Heart right ventricle (tissue), 16 donors: ENCODE measurements around the gene DUSP16. TPM values are rescaled to one million over a fixed set of nuclear protein-coding genes. Genes with fewer than 3 reads are reported as not detected.

Experiments
- ATAC-seq, 8 donors: fragments of 200-7000 bp; cut with Tn5 transposase; one replicate each; pipeline ENCODE4 v1.9.1; 2020; ENCODE audit warnings: mild to moderate bottlenecking in 8 of 8, moderate library complexity in 8 of 8, moderate number of reproducible peaks in 1 of 8
- DNase-seq, 2 donors: peaks; one replicate each; pipeline ENCODE4 v3.0.0-alpha.2; 2020
- H3K27ac ChIP-seq, 10 donors: fragments of 200-600 bp; sonication (generic) in 2 of 10; one replicate each; pipeline versions ENCODE4 v1.5.0 to v1.8.0; 2020 to 2022; ENCODE audit warnings: mild to moderate bottlenecking in 3 of 10
- H3K27me3 ChIP-seq, 7 donors: fragments of 200-600 bp; one replicate each; pipeline ENCODE4 v1.8.0; 2021 to 2022; ENCODE audit warnings: mild to moderate bottlenecking in 2 of 7
- H3K36me3 ChIP-seq, 9 donors: fragments of 200-600 bp; sonication (generic) in 1 of 9; one replicate each; pipeline versions ENCODE4 v1.5.0 to v1.8.0; 2020 to 2022; ENCODE audit warnings: mild to moderate bottlenecking in 2 of 9
- H3K4me1 ChIP-seq, 9 donors: fragments of 200-600 bp; sonication (generic) in 1 of 9; one replicate each; pipeline versions ENCODE4 v1.5.0 to v1.8.0; 2020 to 2022; ENCODE audit warnings: mild to moderate bottlenecking in 4 of 9
- H3K4me3 ChIP-seq, 10 donors: fragments of 200-600 bp; sonication (generic) in 2 of 10; one replicate each; pipeline versions ENCODE4 v1.5.0 to v1.8.0; 2020 to 2022; ENCODE audit warnings: mild to moderate bottlenecking in 7 of 10, moderate library complexity in 2 of 10
- H3K9me3 ChIP-seq, 11 donors: fragments of 200-600 bp in 10 of 11; sonication (generic) in 2 of 11; one replicate each; pipeline versions ENCODE4 v1.5.0 to v1.8.0; 2013 to 2022; ENCODE audit warnings: mild to moderate bottlenecking in 2 of 11, control low read depth in 1 of 11, moderate library complexity in 1 of 11
- WGBS, 2 donors: extraction: QIAGEN DNeasy Blood & Tissue Kit; methylation state at CpG; one replicate each; pipeline ENCODE4 v1.1.7; 2013; ENCODE audit warnings: inconsistent platforms in 1 of 2; 5-methylcytosine and 5-hydroxymethylcytosine counted together
- intact Hi-C, 10 donors: fragments of 100-400 bp; cut with DNase I; formaldehyde crosslinking; loops; one replicate each; pipeline versions ENCODE4 v1.11.1 to v1.14.2; 2022
- polyA plus RNA-seq, 2 donors: library from polyadenylated mRNA; stranded (reverse); fragments of 200-250 nt; gene quantifications; one replicate each; pipeline ENCODE4 v1.2.3, GENCODE V29; 2013
- total RNA-seq, 10 donors: library from RNA; stranded (reverse); fragmentation: NEBNext Ultra II Directional in 3 of 10; extraction: Animal tissue kit (Norgen Biotek cat#: 25700) in 3 of 10; gene quantifications; one replicate each; pipeline versions ENCODE4 v1.2.1 to v1.2.4, GENCODE V29; 2021 to 2023
- TF ChIP-seq, protein P1 (sequence below), 9 donors: fragments of 200-600 bp; sonication (generic) in 2 of 9; IDR thresholded peaks; one replicate each; pipeline versions ENCODE4 v1.5.0 to v1.8.0; 2021 to 2022; ENCODE audit warnings: antibody characterized with exemption in 9 of 9, mild to moderate bottlenecking in 5 of 9, moderate library complexity in 1 of 9
- donor health status: Arrhythmogenic right ventricular cardiomyopathy.
- donor health status: ischemic (EF 13 %, LVEDD 7.1; RV severe dilation, severe dysfunction).
- donor health status: healthy with polysubstance abuse.
- donor health status: DM: no; HTN: yes; CAD: no.
- donor health status: DM: no; HTN: no; CAD: no.
- donor health status: ischemic (EF 25% LVEDD 6.9; RV normal size, moderate dysfunction).
- donor health status: ischemic (EF 25% LVEDD 5.7; RV mildly dilated, moderate dysfunction).
- donor health status: healthy.
- donor health status: DM: yes; HTN: yes; CAD: no.
- donor health status: Ischemic cardiomyopathy.
- donor health status: ischemic (EF 35%, LVEDD 5.7; RV mildly dilated, moderate dysfunction).
- donor health status: nonischemic (EF 11% LVEDD 7.7; RV severe dilation, severe dysfunction).
- donor health status: DM: yes; HTN: yes; CAD: no.
- donor health status: PGD.
- donor health status: ischemic (EF 29% LVEDD 5.4; RV normal size, mild dysfunction).
- donor health status: nonischemic (EF 23%, LVEDD 6.1; RV moderate dilation, normal function).

DUSP16 gene
- total and polyA plus RNA-seq, 12 donors, result 2.6 to 21.7 (median 15.8) TPM

- Histone ChIP-seq H3K36me3 (peaks cover 0 to 13% (median 2%) of the 10 kb centered on the region in 9 donors), H3K4me1 (peaks cover 0 to 28% (median 0%) of the 10 kb centered on the region in 9 donors), H3K27ac (no peak overlapping the region), H3K4me3 (no peak overlapping the region), H3K27me3 (no peaks in the 10 kb centered on the region), H3K9me3 (no peaks in the 10 kb centered on the region)
- TF ChIP-seq, protein P1, sequence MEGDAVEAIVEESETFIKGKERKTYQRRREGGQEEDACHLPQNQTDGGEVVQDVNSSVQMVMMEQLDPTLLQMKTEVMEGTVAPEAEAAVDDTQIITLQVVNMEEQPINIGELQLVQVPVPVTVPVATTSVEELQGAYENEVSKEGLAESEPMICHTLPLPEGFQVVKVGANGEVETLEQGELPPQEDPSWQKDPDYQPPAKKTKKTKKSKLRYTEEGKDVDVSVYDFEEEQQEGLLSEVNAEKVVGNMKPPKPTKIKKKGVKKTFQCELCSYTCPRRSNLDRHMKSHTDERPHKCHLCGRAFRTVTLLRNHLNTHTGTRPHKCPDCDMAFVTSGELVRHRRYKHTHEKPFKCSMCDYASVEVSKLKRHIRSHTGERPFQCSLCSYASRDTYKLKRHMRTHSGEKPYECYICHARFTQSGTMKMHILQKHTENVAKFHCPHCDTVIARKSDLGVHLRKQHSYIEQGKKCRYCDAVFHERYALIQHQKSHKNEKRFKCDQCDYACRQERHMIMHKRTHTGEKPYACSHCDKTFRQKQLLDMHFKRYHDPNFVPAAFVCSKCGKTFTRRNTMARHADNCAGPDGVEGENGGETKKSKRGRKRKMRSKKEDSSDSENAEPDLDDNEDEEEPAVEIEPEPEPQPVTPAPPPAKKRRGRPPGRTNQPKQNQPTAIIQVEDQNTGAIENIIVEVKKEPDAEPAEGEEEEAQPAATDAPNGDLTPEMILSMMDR (IDR thresholded peaks at IDR 0.05), result no peak
- ATAC-seq (no peak), DNase-seq (no peak)
- WGBS, 2 donors, result 90 to 94% methylated on average over 8 of the region's 8 CpGs
- intact Hi-C loops, result no loop called here
Observed at GRCh38 chr12:12460935-12461922, 101.4 kb downstream of the DUSP16 start.

GRCh38 chr12:12456637-12457036, 106.0 kb downstream of the DUSP16 start:
- Histone ChIP-seq H3K9me3 (no peaks in the 10 kb centered on the region), H3K4me3 (no peak overlapping the region), H3K36me3 (no peaks in the 10 kb centered on the region), H3K27me3 (no peaks in the 10 kb centered on the region), H3K27ac (peak overlapping the region in 1 of 10 donors; percentile 70), H3K4me1 (peaks cover 0 to 24% (median 0%) of the 10 kb centered on the region in 9 donors)
- DNase-seq, result no peak
- 77 to 81% methylated on average over 5 of the region's 5 CpGs for WGBS, 2 donors
- intact Hi-C loops, result no loop called here
- peak in 5 of 8 donors; percentile 29 to 53 (median 42) for ATAC-seq
- TF ChIP-seq, protein P1 (IDR thresholded peaks at IDR 0.05), result no peak

GRCh38 chr12:12454315-12454714, 108.3 kb downstream of the DUSP16 start:
- Histone ChIP-seq H3K27me3 (no peaks in the 10 kb centered on the region), H3K36me3 (no peaks in the 10 kb centered on the region), H3K4me1 (peaks cover 0 to 34% (median 0%) of the 10 kb centered on the region in 9 donors), H3K27ac (no peak overlapping the region), H3K9me3 (no peaks in the 10 kb centered on the region), H3K4me3 (no peak overlapping the region)
- no peak for DNase-seq
- TF ChIP-seq, protein P1 (IDR thresholded peaks at IDR 0.05), result no peak
- ATAC-seq, result no peak
- intact Hi-C loops, result no loop called here

GRCh38 chr12:12453635-12454034, 109.0 kb downstream of the DUSP16 start:
- 90 to 94% methylated on average over 1 of the region's 1 CpG for WGBS, 2 donors
- Histone ChIP-seq H3K9me3 (no peaks in the 10 kb centered on the region), H3K4me1 (peaks cover 0 to 41% (median 0%) of the 10 kb centered on the region in 9 donors), H3K36me3 (no peaks in the 10 kb centered on the region), H3K4me3 (no peak overlapping the region), H3K27ac (no peak overlapping the region), H3K27me3 (no peaks in the 10 kb centered on the region)
- ATAC-seq (no peak), DNase-seq (no peak)
- TF ChIP-seq, protein P1 (IDR thresholded peaks at IDR 0.05), result no peak
- intact Hi-C loops, result no loop called here
